K562 (cell line): ENCODE results near the gene C19orf44. TPM values are rescaled to one million over a fixed set of nuclear protein-coding genes. Genes with fewer than 3 reads are reported as not detected.

ENCODE experiments used
- CBX3 ChIP-seq, 2 experiments: IDR thresholded peaks; 1 replicate in 1 of 2; 2 replicates in 1 of 2; pipeline ENCODE4 v1.6.1; 2012; ENCODE audit warnings: inconsistent platforms in 2 of 2, low read length in 2 of 2, borderline replicate concordance in 1 of 2, control low read depth in 1 of 2
- EHMT2 ChIP-seq: fragments of 450-650 bp; IDR thresholded peaks from 2 replicates; pipeline ENCODE4 v1.6.1; 2018; ENCODE audit warnings: antibody characterized with exemption
- GTF2F1 ChIP-seq: IDR thresholded peaks from 2 replicates; pipeline ENCODE4 v1.6.1; 2011; ENCODE audit warnings: low read depth, low read length, improper control_type of control experiment
- HDAC6 ChIP-seq: IDR thresholded peaks from 2 replicates; pipeline ENCODE4 v1.6.1; 2012; ENCODE audit warnings: low read depth, mild to moderate bottlenecking, control low read depth, inconsistent platforms, low read length, moderate library complexity
- RERE ChIP-seq: sonication (generic); formaldehyde crosslinking; IDR thresholded peaks from 2 replicates; pipeline ENCODE4 v1.8.0; 2023; ENCODE audit warnings: missing genetic modification reagents, mild to moderate bottlenecking, borderline replicate concordance
- SOX6 ChIP-seq: fragments of 450-650 bp; IDR thresholded peaks from 2 replicates; pipeline ENCODE4 v1.6.1; 2014; ENCODE audit warnings: mild to moderate bottlenecking
- TEAD2 ChIP-seq: fragments of 450-650 bp; IDR thresholded peaks from 2 replicates; pipeline ENCODE4 v1.6.1; 2016; ENCODE audit warnings: missing genetic modification characterization, control low read depth, missing compliant biosample characterization
- TRIM28 ChIP-seq: fragments of 450-650 bp; IDR thresholded peaks from 2 replicates; pipeline ENCODE4 v1.6.1; 2017
- ZFP1 ChIP-seq: fragments of 450-650 bp; formaldehyde crosslinking; IDR thresholded peaks from 2 replicates; pipeline ENCODE4 v1.4.0; 2020; ENCODE audit warnings: mild to moderate bottlenecking, mixed read lengths
- polyA plus RNA-seq, 8 experiments: library from polyadenylated mRNA; depleted of rRNA in 4 of 8; stranded (reverse) in 5 of 8; unstranded in 3 of 8; fragments of >200 nt; fragmentation: Nextera tagmentation in 2 of 8; fragmentation: Illumina TruSeq in 1 of 8; extraction: Ambion mirVana in 2 of 8; extraction: Trizol in 1 of 8; gene quantifications; 2 replicates each; pipeline versions ENCODE4 v1.2.1 to v1.2.3, GENCODE V29; 2011 to 2014; ENCODE audit warnings: inconsistent platforms in 1 of 8, missing spikeins in 1 of 8
- total RNA-seq, 7 experiments: library from RNA; depleted of rRNA in 6 of 7; stranded (reverse); fragments of >200 nt in 6 of 7; fragmentation: Illumina TruSeq in 2 of 7; extraction: Trizol in 2 of 7; gene quantifications; 2 replicates each; pipeline versions ENCODE4 v1.2.1 to v1.2.3, GENCODE V29; 2011 to 2021; ENCODE audit warnings: low replicate concordance in 1 of 7
- TF ChIP-seq, protein P1 (sequence below): fragments of 450-650 bp; formaldehyde crosslinking; IDR thresholded peaks from 2 replicates; pipeline ENCODE4 v1.4.0; 2020; ENCODE audit warnings: mild to moderate bottlenecking
- TF ChIP-seq, protein P2 (sequence below): fragments of 450-650 bp; IDR thresholded peaks from 2 replicates; pipeline ENCODE4 v1.6.1; 2018; ENCODE audit warnings: mild to moderate bottlenecking, low read depth; ENCODE audit not compliant: partially characterized antibody

C19orf44 gene
- total and polyA plus RNA-seq, 9 of the 15 experiments (the other 6 are each of a cell fraction or from before 2014, with no cell fraction given): 0.41 to 7.7 (median 3.5) TPM

DNA sequence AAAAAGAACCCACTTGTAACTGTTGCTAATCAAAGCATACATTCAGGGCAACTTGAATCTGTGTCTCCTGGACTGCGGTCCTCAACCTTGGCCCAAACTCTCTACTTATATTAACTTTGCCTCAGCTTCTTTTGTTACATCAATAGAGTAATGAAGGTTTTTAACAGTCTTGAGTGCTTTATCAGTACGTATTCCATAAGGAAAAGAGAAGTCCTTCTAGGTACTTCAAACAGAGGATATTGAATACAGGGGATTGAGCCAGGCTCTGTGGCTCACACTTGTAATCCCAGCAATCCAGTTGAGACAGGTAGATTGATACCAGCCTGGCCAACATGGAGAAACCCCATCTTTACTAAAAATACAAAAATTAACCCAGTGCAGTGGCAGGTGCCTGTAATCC lies 23.2 kb upstream of the C19orf44 start (continued):
- TF ChIP-seq RERE (CRISPR knock-in tag) (no peak), TRIM28 (peak; percentile 83), TEAD2 (tag) (no peak), SOX6 (no peak), ZFP1 (no peak), CBX3 (IDR thresholded peaks at IDR 0.05; ENCODE audit: borderline replicate concordance in 1 of 2, low read length in 2 of 2) (peak in 1 of 2 experiments; percentile 51; a peak in 1 of 3 replicates), GTF2F1 (no peak), HDAC6 (no peak), EHMT2 (no peak)
- TF ChIP-seq, protein P1, sequence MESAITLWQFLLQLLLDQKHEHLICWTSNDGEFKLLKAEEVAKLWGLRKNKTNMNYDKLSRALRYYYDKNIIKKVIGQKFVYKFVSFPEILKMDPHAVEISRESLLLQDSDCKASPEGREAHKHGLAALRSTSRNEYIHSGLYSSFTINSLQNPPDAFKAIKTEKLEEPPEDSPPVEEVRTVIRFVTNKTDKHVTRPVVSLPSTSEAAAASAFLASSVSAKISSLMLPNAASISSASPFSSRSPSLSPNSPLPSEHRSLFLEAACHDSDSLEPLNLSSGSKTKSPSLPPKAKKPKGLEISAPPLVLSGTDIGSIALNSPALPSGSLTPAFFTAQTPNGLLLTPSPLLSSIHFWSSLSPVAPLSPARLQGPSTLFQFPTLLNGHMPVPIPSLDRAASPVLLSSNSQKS (CRISPR knock-in tag): no peak
- TF ChIP-seq, protein P2, sequence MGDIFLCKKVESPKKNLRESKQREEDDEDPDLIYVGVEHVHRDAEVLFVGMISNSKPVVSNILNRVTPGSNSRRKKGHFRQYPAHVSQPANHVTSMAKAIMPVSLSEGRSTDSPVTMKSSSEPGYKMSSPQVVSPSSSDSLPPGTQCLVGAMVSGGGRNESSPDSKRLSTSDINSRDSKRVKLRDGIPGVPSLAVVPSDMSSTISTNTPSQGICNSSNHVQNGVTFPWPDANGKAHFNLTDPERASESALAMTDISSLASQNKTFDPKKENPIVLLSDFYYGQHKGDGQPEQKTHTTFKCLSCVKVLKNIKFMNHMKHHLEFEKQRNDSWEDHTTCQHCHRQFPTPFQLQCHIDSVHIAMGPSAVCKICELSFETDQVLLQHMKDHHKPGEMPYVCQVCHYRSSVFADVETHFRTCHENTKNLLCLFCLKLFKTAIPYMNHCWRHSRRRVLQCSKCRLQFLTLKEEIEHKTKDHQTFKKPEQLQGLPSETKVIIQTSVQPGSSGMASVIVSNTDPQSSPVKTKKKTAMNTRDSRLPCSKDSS: peak; percentile 21
